ENCODE data around the gene RNF157. TPM values are rescaled to one million over a fixed set of nuclear protein-coding genes. Genes with fewer than 3 reads are reported as not detected.

Gene RNF157
- total and polyA plus RNA-seq, 9 of the 15 experiments (the other 6 are each of a cell fraction or from before 2014, with no cell fraction given) = 8.1 to 31.7 (median 20.8) TPM

DNA sequence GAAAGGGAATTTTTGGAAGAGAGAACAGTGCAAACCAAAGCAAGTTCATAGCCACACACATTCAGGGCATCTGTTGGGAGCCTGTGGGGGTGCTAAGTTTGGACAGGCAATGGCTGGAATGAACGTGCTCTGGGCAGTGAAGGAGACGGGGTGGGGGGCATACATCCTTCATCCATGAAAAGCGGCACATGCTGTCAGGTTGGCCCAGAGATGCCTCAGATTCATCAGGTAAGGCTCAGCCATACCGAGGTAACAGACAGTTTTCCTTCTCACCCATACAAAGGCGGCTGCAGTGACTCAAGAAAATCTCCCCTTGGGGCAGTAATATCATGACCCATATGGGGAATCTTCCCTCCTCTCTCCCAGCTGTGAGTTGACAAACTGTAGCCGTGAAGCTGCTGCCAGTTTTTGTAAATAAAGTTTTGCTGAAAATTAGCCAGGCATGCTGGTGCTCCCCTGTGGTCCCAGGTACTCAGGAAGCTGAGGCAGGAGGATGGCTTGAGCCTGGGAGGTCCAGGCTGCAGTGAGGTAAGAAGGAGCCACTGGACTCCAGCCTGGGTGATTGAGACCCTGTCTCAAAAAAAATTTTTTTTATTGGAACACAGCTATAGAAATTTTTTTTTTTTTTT lies 15.6 kb upstream of the RNF157 start (continued):
- peak; percentile 83 for TF ChIP-seq ZNF384 (IDR thresholded peaks at IDR 0.05; ENCODE audit: low read depth, low read length)

DNA sequence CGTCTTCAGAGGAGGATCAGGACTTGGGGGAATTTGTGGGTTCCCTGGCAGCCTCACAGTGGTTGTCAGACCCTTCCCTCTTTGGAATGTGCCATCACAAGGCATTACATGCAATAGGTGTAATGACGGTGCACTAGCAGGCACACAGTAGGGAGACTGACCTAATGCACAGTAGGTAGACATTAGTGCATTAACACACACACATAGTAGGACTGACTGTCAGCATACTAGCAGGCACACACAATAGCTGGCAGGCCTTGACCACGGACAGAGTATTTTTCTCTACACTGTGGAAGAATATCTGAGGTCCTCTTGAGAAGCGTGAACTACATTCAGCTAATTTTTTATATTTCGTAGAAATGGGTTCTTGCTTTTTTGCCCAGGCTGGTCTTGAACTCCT lies 14.0 kb upstream of the RNF157 start:
- no peaks in the 10 kb centered on the region for H3K27me3 ChIP-seq (ENCODE audit: control insufficient read depth in 2 of 2, insufficient read depth in 2 of 2, low read length in 2 of 2)
- peaks cover 0 to 3% of the 10 kb centered on the region in 2 experiments for H3K4me1 ChIP-seq (replicated peaks in 1 of 2; ENCODE audit: control insufficient read depth in 2 of 2, insufficient read depth in 2 of 2, low read length in 2 of 2)
- ChIA-PET POLR2A (interaction anchor here (1.9 to 17.8 kb wide), 2 partner anchors 13 to 17 kb away, joined by 5 to 227 read pairs; partner anchors contain the start of gene RNF157), CTCF (ENCODE audit: low intra/inter-chr PET ratio) (no interaction called here)
- 63% methylated on average over 5 of the region's 5 CpGs for WGBS (ENCODE audit: insufficient coverage, low coverage, missing lambda C conversion rate)
- no peaks in the 10 kb centered on the region for H3K9me1 ChIP-seq (ENCODE audit: control insufficient read depth, insufficient read depth, low read length)
- DNase-seq (ENCODE audit: extremely low read depth in 1 of 4, low spot score in 3 of 4) (no peak), ATAC-seq (no peak), FAIRE-seq (no peak)
- no peaks in the 10 kb centered on the region for H3K9me3 ChIP-seq (replicated peaks; ENCODE audit: control insufficient read depth, insufficient read depth, low read depth, low read length)
- no peak overlapping the region for H3K27ac ChIP-seq (ENCODE audit: extremely low read depth, low read depth, low read length)
- no peak overlapping the region for H3K4me2 ChIP-seq (ENCODE audit: insufficient read depth, low read length)
- no TSS peak for BruUV-seq (replicated peaks)
- no peak overlapping the region for H3K4me3 ChIP-seq
- intact Hi-C loops (cut with micrococcal nuclease) = no loop called here
- in situ Hi-C loops (cut with MboI) = no loop called here
- no peak for TF ChIP-seq KDM1A (IDR thresholded peaks at IDR 0.05)
- no peak for TF ChIP-seq TGIF2 (CRISPR knock-in tag; IDR thresholded peaks at IDR 0.05)
- TF ChIP-seq ZKSCAN1 (IDR thresholded peaks at IDR 0.05; ENCODE audit: low read depth, low read length) = peak; percentile 86
- no peak for TF ChIP-seq ZNF431 (CRISPR knock-in tag; IDR thresholded peaks at IDR 0.05)
- no peak for TF ChIP-seq ZNF23 (CRISPR knock-in tag; IDR thresholded peaks at IDR 0.05)
- TF ChIP-seq ZNF282 (CRISPR knock-in tag; IDR thresholded peaks at IDR 0.05) = no peak
- no peak for TF ChIP-seq ZNF507 (tag; conservative IDR thresholded peaks at IDR 0.05)
- TF ChIP-seq, protein P1, sequence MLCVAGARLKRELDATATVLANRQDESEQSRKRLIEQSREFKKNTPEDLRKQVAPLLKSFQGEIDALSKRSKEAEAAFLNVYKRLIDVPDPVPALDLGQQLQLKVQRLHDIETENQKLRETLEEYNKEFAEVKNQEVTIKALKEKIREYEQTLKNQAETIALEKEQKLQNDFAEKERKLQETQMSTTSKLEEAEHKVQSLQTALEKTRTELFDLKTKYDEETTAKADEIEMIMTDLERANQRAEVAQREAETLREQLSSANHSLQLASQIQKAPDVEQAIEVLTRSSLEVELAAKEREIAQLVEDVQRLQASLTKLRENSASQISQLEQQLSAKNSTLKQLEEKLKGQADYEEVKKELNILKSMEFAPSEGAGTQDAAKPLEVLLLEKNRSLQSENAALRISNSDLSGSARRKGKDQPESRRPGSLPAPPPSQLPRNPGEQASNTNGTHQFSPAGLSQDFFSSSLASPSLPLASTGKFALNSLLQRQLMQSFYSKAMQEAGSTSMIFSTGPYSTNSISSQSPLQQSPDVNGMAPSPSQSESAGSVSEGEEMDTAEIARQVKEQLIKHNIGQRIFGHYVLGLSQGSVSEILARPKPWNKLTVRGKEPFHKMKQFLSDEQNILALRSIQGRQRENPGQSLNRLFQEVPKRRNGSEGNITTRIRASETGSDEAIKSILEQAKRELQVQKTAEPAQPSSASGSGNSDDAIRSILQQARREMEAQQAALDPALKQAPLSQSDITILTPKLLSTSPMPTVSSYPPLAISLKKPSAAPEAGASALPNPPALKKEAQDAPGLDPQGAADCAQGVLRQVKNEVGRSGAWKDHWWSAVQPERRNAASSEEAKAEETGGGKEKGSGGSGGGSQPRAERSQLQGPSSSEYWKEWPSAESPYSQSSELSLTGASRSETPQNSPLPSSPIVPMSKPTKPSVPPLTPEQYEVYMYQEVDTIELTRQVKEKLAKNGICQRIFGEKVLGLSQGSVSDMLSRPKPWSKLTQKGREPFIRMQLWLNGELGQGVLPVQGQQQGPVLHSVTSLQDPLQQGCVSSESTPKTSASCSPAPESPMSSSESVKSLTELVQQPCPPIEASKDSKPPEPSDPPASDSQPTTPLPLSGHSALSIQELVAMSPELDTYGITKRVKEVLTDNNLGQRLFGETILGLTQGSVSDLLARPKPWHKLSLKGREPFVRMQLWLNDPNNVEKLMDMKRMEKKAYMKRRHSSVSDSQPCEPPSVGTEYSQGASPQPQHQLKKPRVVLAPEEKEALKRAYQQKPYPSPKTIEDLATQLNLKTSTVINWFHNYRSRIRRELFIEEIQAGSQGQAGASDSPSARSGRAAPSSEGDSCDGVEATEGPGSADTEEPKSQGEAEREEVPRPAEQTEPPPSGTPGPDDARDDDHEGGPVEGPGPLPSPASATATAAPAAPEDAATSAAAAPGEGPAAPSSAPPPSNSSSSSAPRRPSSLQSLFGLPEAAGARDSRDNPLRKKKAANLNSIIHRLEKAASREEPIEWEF (CRISPR knock-in tag; IDR thresholded peaks at IDR 0.05) = no peak
- H3K36me3 ChIP-seq (ENCODE audit: control insufficient read depth, insufficient read depth, low read length) = no peaks in the 10 kb centered on the region
- no peaks in the 10 kb centered on the region for H4K20me1 ChIP-seq (replicated peaks; ENCODE audit: control insufficient read depth, insufficient read depth, low read length)
- H3K79me2 ChIP-seq (ENCODE audit: control insufficient read depth, insufficient read depth, low read length) = no peaks in the 10 kb centered on the region
- no peak overlapping the region for H2AFZ ChIP-seq (ENCODE audit: low read depth, low read length)
- no peak overlapping the region for H3K9ac ChIP-seq (ENCODE audit: insufficient read depth in 1 of 2, low read depth in 2 of 2, low read length in 2 of 2)
